ENCODE results near the gene C18orf63.
A peak's percentile ranks its signal among the peaks of the same experiment; 100 is the strongest.

The C18orf63 gene

DNA sequence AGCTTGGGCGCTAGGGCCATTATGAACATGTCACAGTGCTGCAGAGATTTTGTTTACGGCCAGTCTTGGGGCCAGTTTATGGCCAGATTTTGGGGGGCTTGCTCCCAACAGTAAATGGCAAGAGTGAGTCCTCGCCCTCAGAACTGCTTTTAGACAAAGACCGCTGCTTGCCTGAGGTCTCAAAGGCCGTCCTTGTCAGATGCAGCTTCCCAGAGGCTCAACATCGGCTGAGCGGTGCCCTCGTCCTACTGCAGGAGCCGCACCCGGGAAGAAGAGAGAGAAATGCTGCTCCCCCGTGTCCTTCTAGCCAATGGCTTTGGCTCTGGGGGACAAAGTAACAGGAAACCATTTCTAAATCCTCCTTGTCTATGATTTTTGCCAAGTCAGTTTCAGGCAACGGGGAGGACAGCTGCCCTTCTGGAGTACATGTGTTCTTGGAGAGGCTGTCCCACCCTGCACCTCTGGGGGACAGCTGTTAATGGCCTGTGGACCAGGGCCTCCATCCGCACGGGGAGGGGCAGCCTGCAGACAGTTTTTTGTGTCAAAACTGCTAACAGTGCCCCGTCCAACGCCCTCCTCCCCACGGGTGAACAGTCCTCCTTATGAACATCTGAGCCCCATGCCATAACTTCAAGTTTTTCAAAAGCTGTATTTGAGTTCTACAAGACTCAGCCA, 66.1 kb downstream of the C18orf63 start:
- DNase-seq, result no peak

DNA sequence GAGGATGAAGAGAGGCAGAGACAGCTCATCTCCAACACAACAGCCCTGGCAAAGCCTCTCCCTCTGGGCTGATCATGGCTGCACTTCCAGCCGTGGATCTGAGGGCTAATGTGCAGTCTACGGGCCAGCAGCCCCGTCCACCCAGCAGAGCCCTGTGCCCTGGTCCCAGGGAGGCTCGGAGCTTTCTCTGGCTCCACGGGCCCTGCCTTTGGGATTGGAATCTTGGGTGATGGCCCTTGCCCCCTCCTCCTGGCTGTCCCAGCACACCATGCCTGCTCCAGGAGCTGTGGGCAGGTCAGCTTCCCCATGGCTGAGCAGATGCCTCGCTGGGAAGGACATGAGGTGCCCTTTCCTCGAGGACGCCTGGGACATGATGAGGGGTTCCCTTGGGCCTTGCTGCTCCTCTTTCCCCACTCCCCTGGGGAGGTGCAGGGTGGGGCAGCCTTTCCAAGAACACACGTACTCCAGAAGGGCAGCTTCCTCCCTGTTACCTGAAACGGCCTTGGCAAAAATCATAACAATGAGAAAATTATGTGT, 66.9 kb downstream of the C18orf63 start:
- no peak for DNase-seq

DNA sequence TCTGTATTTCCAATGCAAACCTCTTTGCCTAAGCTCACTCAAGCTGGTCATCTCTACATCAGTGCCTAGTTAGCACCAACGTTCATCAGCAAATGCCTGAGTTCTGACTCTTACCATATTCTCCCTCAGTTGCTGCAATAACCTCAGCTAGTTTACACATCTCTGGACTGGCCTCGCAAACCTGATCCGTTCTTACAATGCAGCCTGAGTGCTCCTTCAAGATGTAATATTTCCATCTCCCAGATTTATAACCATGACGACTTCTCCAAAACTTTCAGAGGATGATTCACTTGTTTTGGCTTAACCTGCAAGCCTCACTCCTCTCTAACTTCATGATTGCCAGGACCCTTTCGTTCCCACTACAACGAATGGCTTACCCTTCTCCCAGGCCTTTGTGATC, 71.7 kb downstream of the C18orf63 start:
- DNase-seq, result no peak

DNA sequence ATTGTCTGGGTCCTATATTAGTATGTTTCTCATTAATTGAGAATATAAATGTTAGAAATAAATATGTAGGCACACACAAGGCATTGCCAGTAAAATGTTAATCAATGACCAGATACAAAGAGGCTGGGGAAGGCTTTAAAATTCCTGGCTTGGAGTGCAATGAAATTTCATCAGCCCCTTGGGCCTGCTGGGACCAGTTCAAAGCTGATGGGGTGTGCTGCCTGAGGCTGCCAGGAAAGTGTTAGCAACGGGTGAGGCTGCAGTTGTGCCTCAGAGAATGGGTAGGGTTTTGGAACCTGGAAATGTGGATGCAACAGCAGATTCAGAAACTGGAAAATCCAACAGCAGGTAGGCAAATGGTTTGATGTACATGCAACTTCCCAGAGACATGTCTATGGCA, 72.6 kb downstream of the C18orf63 start:
- DNase-seq, result no peak

DNA sequence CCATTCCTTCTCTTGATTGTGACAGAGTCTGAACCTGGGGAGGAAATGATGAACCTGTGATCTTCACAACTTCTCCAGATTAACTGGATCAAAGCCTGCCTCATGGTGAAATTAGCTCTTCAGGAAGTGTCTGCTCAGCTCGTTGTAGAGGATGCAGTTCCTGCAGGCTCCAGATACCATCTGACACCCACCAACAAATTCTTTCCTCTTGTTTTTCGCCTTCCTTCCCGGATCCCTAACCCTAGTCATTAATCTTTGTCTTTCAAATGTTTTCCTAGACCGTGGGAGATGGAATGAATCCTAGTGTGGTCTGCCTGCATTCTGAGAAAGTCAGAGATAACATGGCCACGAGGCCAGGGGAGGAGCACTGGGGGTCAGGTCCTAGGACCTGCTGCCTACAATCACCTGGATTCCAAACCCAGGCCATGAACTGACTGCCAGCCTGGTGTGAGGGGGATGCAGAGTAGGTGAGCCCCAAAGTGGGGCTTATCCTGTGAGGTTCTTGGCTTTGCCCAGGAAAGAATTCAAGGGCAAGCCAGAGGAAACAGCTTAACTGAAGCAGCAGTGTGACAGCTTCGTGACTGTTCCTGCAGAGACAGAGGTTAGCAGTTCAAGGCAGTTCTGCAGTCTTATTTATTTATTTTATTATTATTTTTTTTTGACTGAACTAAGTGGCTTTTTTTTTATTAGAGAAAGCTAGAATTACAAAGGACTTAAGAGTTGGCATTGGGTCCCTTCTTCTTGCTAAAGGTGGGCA, 73.7 kb downstream of the C18orf63 start:
- no peak for DNase-seq

DNA sequence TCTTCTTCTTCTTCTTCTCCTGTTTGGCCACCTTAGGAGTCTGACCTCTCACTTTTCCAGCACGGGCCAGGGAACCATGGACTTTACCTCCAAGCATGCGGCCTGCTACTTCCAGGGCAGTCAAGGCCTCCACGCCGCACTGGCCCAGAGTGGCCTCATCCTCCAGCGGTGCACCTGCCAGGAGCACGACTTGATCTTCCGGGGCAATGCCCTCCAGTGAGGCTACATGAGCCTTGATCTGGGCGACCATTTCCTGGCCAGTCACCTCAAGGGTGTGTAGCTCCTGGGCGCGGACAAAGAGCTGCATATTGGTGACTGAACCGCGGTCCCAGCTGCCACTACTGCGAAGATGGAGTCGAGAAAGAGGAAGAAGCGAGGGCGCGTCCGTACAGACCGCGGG, 74.4 kb downstream of the C18orf63 start:
- DNase-seq, result no peak

DNA sequence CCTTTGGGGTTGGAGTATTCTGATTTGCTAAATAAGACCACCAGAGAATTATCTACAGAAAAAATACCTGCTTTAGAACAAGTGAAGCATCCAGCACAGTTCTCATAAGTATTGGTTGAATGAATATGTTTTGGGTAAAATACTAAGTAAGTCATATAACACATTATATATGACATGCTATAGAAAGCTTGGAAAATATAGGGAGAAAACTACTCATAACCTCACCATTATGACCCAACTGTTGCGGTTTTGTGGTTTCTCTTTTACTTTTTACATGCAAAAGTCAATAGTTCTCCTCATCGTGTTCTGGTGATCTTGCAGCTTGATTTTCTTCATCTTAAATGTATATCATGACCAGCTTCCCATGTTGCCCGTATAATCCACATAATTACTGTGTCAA, 75.3 kb downstream of the C18orf63 start:
- no peak for DNase-seq

DNA sequence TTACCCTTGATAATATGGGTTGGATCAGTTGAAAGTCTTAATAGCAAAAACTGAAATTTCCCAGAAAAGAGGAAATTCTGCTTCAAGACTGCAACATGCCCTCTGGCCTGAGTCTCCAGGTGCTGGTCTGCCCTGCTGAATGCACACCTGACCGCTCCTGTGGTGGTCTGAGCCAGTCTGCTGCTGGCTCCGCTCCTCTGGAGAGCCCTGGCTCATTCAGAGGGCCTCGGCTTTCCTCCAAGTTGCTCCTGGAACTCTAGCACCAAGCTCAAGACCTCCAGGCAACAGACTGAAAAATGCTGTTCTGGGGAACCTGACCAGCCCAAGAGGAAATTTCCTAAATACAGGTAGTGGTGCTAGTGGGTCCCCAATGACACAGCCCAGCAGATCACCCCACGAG, 76.7 kb downstream of the C18orf63 start:
- peak; percentile 3 for DNase-seq

DNA sequence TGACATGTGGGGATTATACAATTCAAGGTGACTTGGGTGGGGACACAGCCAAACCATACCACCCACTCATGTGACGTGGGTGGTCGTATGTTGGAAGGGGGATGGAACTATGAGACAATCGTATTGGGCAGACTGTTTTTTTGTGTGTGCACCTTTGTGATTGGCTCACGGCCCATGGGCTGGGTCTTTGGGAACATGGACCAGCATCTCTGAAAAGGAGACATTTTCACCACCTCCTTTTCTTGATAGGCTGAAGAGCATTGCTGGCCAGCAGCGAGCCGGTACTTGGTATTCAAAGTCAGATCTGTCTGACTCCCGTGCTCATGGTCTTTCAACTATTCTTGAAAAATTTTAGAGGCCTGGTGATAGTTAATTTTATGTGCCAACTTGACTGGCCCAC, 79.4 kb downstream of the C18orf63 start:
- no peak for DNase-seq

DNA sequence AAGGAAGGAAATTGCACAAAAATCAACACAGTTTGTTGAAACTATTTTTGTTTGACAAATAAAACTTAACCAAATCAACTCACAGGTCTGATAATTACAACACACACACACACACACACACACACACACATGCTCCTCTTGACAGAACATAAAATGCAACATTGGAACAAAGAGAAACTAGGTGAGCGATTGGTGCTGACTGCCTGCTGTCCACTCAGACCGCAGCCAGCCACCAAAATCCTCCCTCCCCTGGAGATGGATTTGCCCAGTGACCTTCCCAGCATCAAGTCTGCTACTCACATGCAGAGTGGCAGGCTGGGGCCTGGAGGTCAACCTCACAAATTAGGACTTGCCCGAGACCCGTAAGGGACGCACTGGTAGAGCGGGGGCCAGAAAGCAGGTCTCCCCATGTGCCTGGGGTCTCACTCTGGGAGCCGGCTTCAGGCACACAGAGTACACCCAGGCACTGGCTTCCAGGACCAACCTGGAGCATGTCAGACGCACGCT, 80.1 kb downstream of the C18orf63 start:
- DNase-seq, result no peak

DNA sequence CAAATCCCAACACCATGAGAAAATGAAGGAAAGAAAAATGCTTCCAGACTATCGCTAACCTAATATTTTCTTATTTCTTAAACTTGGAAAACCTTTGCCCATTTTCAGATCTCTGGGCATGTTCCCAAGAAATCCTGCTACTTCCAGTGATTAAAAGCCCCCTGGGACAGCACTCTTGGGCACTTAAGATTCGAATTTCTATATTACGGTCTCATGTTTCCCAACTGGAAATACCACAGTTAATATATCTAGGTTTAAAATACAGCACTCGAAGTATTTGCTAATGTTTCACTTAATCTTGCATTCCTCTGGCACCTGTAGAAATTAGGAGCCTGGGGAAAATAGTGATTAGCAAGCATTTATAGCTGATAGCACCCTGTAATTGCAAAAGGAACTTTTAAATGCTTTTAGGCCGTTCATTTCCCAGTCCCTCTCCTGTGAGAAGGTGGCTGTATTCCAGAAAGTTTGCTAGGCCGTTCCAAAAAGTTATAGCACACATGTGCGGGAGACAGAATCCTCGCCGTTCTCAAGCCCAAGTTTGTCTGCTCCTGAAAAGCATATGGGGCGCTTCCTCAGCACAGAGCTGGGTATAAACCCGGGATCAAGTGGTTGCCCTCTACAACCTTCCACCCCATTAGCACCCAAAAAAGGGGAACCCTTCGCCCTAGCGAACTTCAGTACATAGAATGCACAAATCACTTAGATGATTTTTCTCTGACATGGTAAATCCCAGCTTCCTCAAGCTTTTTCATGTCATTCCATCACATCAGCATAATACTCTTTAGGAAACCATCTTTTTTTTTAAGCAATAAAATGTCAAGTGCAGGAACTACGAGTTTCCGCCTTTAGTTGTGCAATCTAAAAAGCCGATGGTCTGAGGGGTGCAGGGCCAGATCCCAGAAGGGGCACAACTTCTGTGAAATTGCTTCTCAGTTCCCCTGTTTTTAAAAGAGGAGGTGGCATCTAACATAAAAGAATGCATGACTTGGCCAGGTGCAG, 80.8 kb downstream of the C18orf63 start:
- DNase-seq, result no peak

DNA sequence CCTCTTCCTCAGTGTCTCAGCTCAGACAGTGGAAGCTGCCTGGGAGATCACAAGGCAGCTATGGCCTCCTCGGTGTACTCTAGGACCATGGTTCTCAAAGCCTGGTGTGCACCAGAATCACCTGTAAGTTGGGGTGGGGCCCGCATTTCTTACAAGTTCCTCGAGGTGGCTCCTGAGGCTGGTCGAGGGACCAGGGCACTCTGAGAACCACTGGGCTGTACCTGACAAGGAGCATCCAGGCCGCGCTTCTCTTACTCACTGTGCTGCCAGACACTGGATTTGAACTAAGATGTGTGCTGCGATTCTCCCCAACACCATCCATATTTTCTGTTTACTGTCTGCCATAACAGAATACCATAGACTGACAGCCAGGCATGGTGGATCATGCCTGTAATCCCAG, 81.9 kb downstream of the C18orf63 start:
- no peak for DNase-seq

DNA sequence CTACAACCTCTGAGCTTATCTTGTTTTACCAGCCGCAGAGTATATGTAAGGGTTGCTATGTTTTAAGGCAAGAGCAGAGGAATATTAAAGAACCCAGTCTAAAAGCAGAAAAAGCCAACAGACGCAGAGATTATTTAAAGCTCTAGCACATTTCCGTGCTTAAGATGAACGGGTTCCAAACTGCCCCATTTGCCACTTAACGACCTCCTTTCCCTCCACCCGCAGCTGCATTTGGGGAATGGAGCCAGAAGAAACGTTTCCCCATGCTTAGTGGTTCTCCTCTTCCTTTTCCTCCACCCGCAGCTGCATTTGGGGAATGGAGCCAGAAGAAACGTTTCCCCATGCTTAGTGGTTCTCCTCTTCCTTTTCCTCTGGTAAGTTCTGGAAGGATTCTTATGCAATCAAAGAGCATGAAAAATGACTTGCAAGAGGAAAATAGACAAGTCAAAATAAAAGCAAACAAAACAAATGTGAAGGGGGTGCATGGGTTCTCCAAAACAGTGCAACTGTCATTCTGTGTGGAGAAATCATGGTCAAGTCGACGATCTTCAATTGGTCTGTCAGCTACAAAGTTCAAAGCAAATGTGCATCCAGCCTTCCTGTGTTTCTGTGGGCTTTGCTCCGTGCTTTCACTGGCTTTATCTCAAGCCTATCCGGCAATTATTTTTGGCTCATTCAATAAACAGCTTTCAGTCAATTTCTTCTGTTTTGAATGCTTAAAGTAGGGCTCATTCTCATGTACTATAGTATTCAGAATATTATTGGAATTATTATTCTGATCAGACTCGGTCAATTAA, 83.7 kb downstream of the C18orf63 start:
- DNase-seq, result no peak

DNA sequence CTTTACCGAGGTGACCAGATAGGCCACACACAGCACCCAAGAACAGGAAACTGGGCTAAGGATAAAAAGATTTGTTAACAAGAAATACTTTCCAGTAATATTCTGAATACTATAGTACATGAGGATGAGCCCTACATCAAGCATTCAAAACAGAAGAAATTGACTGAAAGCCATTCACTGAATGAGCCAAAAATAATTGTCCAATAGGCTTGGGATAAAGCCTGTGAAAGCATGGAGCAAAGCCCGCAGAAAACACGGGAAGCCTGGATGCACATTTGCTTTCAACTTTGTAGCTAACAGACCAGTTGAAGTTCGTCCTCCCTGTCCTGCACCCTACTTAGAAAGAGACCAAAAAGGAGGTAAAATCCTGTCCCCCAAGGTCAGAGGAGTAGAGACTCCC, 85.2 kb downstream of the C18orf63 start:
- DNase-seq, result no peak

DNA sequence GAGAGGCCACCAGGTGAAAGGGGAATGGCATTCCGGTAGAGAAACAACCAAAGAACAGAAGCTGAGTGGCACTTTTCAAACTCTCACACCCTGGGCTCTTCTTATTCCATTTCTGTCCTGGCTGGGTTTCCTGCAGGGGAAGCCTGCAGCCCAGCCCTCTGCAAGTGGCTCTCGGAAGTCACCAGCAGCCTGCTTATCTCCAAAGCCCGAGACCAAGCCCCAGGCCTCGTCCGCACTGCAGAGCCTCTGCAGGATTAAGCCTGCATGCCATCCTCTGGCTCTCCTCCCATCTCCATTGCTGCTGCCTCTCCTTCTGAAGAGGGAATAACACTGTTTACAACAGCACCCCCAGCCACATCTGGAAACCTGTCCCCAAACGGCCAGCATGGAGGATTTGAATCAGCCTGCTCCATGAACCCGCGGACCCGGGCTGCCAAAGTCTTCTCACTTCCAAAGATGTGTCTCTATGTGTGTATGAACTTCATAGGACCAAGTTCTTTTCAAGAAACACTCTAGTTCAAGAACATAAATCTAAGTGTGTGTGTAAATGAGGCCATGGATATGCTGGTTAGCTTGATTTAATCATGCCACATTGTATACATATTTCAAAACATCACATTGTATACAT, 87.3 kb downstream of the C18orf63 start:
- DNase-seq, result no peak

DNA sequence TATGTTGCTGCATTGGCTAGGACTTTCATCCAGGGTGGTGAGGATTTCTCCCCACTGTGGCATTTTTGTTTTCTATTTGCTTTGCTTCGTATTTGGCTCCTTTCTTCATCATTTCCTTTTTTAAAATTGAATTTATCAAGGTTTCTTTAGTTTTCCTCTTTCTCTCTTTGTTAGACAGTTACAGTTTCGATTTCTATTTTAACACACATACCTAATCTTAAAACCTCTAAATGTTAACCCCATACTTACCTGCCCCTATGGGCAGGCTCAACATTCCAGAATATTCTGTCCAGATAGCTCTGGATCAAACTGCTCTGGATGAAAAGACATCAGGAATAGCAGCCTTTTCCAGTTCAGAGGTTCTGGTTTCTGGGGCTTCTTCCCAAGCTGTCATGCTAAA, 92.2 kb downstream of the C18orf63 start:
- DNase-seq, result no peak

Data from midbrain (tissue), 1 donor.